Hepatocyte (in vitro differentiated cells): Measurements from ENCODE around the gene LRCH1. TPM values are rescaled to one million over a fixed set of nuclear protein-coding genes. Genes with fewer than 3 reads are reported as not detected.

Source experiments
- DNase-seq: peaks from one replicate; pipeline ENCODE4 v3.0.0-alpha.2; 2016; ENCODE audit warnings: low spot score
- H2AFZ ChIP-seq: fragments of 200-600 bp; sonication (generic); 2 replicates; pipeline ENCODE4 v1.6.0; 2016; ENCODE audit warnings: antibody characterized with exemption, mild to moderate bottlenecking
- H3K27ac ChIP-seq: fragments of 200-600 bp; sonication (generic); 2 replicates; pipeline ENCODE4 v1.5.1; 2016; ENCODE audit warnings: mild to moderate bottlenecking
- H3K27me3 ChIP-seq: fragments of 200-600 bp; sonication (generic); 2 replicates; pipeline ENCODE4 v1.6.1; 2016
- H3K36me3 ChIP-seq: fragments of 200-600 bp; sonication (generic); replicated peaks from 2 replicates; pipeline ENCODE4 v1.5.1; 2016; ENCODE audit warnings: low read depth; ENCODE audit not compliant: insufficient read depth
- H3K4me1 ChIP-seq: fragments of 200-600 bp; sonication (generic); 2 replicates; pipeline ENCODE4 v1.5.1; 2016; ENCODE audit warnings: mild to moderate bottlenecking, moderate library complexity; ENCODE audit not compliant: insufficient read depth
- H3K4me2 ChIP-seq: fragments of 200-600 bp; sonication (generic); 2 replicates; pipeline ENCODE4 v1.6.0; 2016
- H3K4me3 ChIP-seq: fragments of 200-600 bp; sonication (generic); 2 replicates; pipeline ENCODE4 v1.5.1; 2016; ENCODE audit warnings: mild to moderate bottlenecking
- H3K79me2 ChIP-seq: fragments of 200-600 bp; sonication (generic); 2 replicates; pipeline ENCODE4 v1.6.0; 2017; ENCODE audit warnings: mild to moderate bottlenecking
- H3K9me2 ChIP-seq: fragments of 200-600 bp; sonication (generic); replicated peaks from 2 replicates; pipeline ENCODE4 v1.6.0; 2017; ENCODE audit warnings: mild to moderate bottlenecking; ENCODE audit not compliant: insufficient read depth
- H3K9me3 ChIP-seq: fragments of 200-600 bp; sonication (generic); 2 replicates; pipeline ENCODE4 v1.5.1; 2016; ENCODE audit warnings: low read depth, mild to moderate bottlenecking
- H4K20me1 ChIP-seq: fragments of 200-600 bp; sonication (generic); 2 replicates; pipeline ENCODE4 v1.6.0; 2016; ENCODE audit warnings: mild to moderate bottlenecking; ENCODE audit not compliant: insufficient read depth, poor library complexity, severe bottlenecking
- CTCF ChIP-seq: fragments of 200-600 bp; sonication (generic); IDR thresholded peaks from 2 replicates; pipeline ENCODE4 v1.5.1; 2016; ENCODE audit warnings: antibody characterized with exemption, mild to moderate bottlenecking; ENCODE audit not compliant: poor library complexity
- EZH2 ChIP-seq: fragments of 200-600 bp; sonication (generic); IDR thresholded peaks from 2 replicates; pipeline ENCODE4 v1.6.1; 2016; ENCODE audit warnings: antibody characterized with exemption, mild to moderate bottlenecking, borderline replicate concordance
- EZH2phosphoT487 ChIP-seq: fragments of 200-600 bp; sonication (generic); IDR thresholded peaks from one replicate; pipeline ENCODE4 v1.6.1; 2018; ENCODE audit warnings: antibody characterized with exemption, mild to moderate bottlenecking, low read depth, moderate library complexity; ENCODE audit not compliant: unreplicated experiment, severe bottlenecking
- WGBS: methylation state at CpG from one replicate; pipeline ENCODE4 v1.1.6; 2016; ENCODE audit warnings: low lambda C conversion rate; ENCODE audit errors: missing lambda C conversion rate; 5-methylcytosine and 5-hydroxymethylcytosine counted together
- polyA plus RNA-seq: library from polyadenylated mRNA; unstranded; fragments of >200 nt; fragmentation: Nextera tagmentation; extraction: Ambion mirVana; gene quantifications from 2 replicates; pipeline ENCODE4 v1.2.1, GENCODE V29; 2016
- total RNA-seq: library from RNA; depleted of rRNA; stranded (reverse); fragments of >200 nt; gene quantifications from 2 replicates; pipeline ENCODE4 v1.2.3, GENCODE V29; 2014

LRCH1 gene
- total and polyA plus RNA-seq, 2 experiments from 2014 or later: 5.7 to 14.1 TPM

GRCh38 chr13:46751811-46752635, 199.1 kb downstream of the LRCH1 start:
- Histone ChIP-seq H3K79me2 (no peaks in the 10 kb centered on the region), H3K9me2 (no peaks in the 10 kb centered on the region), H3K4me2 (no peak overlapping the region), H3K27me3 (no peaks in the 10 kb centered on the region), H4K20me1 (no peaks in the 10 kb centered on the region), H3K4me3 (no peak overlapping the region), H2AFZ (no peak overlapping the region), H3K27ac (no peak overlapping the region), H3K9me3 (no peaks in the 10 kb centered on the region), H3K4me1 (no peaks in the 10 kb centered on the region), H3K36me3 (no peaks in the 10 kb centered on the region)
- 89% methylated on average over 7 of the region's 7 CpGs for WGBS
- no peak for DNase-seq
- no peak for TF ChIP-seq EZH2
- no peak for TF ChIP-seq CTCF
- TF ChIP-seq EZH2phosphoT487: no peak

GRCh38 chr13:46753137-46753536, 200.2 kb downstream of the LRCH1 start:
- DNase-seq: no peak
- Histone ChIP-seq H3K9me2 (no peaks in the 10 kb centered on the region), H3K79me2 (no peaks in the 10 kb centered on the region), H3K4me1 (no peaks in the 10 kb centered on the region), H3K4me2 (no peak overlapping the region), H3K27ac (no peak overlapping the region), H3K27me3 (no peaks in the 10 kb centered on the region), H4K20me1 (no peaks in the 10 kb centered on the region), H2AFZ (no peak overlapping the region), H3K4me3 (no peak overlapping the region), H3K36me3 (no peaks in the 10 kb centered on the region), H3K9me3 (no peaks in the 10 kb centered on the region)
- TF ChIP-seq CTCF (no peak), EZH2 (no peak), EZH2phosphoT487 (no peak)
- WGBS: 74% methylated on average over 5 of the region's 5 CpGs

GRCh38 chr13:46753917-46754316, 200.9 kb downstream of the LRCH1 start:
- no peaks in the 10 kb centered on the region for H3K36me3 ChIP-seq

More at GRCh38 chr13:46753917-46754316, 200.9 kb downstream of the LRCH1 start:
- Histone ChIP-seq H3K27me3 (no peaks in the 10 kb centered on the region), H3K9me3 (no peaks in the 10 kb centered on the region), H3K27ac (no peak overlapping the region), H3K9me2 (no peaks in the 10 kb centered on the region), H2AFZ (no peak overlapping the region), H3K4me2 (no peak overlapping the region), H3K79me2 (no peaks in the 10 kb centered on the region), H3K4me1 (no peaks in the 10 kb centered on the region), H3K4me3 (no peak overlapping the region), H4K20me1 (no peaks in the 10 kb centered on the region)
- TF ChIP-seq EZH2 (no peak), EZH2phosphoT487 (no peak), CTCF (no peak)
- DNase-seq: no peak
- WGBS: 88% methylated on average over 6 of the region's 6 CpGs
